ENCODE results near the gene OR14C36. TPM values are rescaled to one million over a fixed set of nuclear protein-coding genes. Genes with fewer than 3 reads are reported as not detected.

OR14C36 gene, protein sequence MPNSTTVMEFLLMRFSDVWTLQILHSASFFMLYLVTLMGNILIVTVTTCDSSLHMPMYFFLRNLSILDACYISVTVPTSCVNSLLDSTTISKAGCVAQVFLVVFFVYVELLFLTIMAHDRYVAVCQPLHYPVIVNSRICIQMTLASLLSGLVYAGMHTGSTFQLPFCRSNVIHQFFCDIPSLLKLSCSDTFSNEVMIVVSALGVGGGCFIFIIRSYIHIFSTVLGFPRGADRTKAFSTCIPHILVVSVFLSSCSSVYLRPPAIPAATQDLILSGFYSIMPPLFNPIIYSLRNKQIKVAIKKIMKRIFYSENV
- not detected in 2 replicates for total RNA-seq

DNA sequence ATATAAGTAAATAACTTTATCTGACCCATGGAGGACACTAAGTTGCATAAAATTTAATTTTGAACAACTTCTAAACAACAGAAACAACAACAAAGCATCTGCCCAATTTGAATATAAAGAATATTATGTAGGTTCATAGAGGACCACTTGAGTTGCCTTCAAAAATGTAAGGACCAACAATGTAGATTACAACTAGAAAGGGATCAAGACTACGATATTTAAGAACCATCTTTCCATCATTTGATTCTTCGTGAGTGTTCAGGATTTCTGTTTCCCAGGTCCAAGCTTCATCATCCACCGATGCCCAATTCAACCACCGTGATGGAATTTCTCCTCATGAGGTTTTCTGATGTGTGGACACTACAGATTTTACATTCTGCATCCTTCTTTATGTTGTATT lies at the start of gene OR14C36:
Gene OR14C36, plus strand, starts transcription at position 301 of the 400 bp plus-strand sequence. Its CDS starts 0 bp downstream, at position 301.

DNA sequence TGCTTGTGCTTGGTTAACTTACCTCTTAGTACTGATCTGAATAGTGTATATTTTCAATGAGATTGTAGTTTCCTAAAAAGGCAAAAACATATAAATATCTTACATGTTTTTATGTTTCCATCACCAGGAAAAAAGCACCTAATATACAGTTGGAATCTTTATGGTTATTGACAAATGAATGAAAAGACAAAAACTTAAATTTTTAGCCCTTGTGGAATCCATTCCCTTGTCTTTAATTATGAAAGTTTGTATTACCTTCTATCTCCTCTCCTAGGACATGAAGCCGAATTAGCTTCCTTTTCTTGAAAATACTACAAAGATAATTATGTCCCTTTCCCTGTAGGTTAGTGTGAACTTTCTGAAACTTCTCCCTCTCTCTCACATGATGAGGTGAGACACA lies 45.3 kb upstream of the OR14C36 start, which contains the start of gene OR2T12:
Gene OR2T12, minus strand, starts transcription at position 101 of the 400 bp plus-strand sequence. CDS start 7,846 bp downstream, outside the sequence.

DNA sequence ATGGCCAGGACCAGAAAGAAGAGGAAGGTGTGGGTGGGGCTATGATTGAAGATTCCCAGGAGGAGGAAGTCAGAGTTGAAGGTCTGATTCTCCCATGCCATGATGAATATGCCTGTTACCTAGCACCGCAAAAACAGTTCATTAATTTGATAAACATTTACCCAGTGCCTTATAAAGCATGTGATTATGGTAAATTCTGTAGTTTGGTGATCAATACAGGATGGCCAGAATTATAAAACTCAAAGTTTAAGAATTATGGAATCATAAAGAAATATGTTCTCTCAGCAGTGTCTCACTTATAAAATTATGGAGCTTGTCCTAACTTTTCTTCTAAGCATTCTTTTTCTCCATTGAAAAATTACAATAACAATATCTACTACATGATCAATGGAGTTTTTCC lies 24.1 kb upstream of the OR14C36 start, which contains the start of gene OR2M7:
Gene OR2M7, minus strand, starts transcription at position 101 of the 400 bp plus-strand sequence. Its CDS starts 0 bp downstream, at position 101.

DNA sequence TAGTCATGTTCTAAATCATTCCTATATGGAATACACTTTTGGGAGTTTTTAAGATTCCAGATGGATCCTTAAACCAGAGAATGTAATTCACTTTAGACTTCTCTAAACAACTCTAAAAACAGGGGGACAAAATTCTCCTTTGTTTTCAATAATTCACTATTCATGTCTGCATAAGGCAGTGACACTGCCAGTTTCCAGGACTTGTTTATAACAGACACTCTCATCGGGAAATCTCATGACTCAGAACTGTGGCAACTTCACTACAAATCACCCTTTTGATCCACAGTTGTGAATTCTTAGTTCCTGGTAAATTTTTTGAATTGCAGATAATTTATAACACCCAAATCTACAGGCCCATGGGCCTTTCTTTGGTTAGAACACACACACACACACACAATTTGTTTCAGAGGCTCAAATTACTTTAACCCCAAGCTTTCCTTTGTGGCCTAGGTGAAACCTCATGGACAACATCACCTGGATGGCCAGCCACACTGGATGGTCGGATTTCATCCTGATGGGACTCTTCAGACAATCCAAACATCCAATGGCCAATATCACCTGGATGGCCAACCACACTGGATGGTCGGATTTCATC lies 12.6 kb downstream of the OR14C36 start, which contains the start of gene OR2T4:
Gene OR2T4, plus strand, starts transcription at position 545 of the 595 bp plus-strand sequence. Its CDS starts 0 bp downstream, at position 545.

DNA sequence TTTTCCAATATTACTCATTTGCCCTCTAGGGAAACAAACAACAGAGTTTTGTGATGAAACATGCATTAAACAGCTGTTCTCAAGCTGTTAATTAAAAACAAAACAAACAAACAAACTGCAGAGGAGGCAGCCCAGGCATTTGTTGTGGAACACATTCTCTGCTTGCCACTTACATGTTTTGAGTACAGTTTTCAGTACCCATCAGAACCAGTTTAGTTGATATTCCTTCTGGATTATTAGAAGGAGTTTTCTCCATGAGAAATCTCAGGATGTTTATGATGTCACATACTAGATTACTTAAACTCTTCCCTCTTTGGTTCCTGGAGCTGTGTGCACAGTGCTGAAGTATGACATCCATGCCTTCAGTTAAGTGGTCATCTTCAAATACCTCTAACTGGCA lies 26.9 kb downstream of the OR14C36 start, which contains the start of gene OR2T6:
Gene OR2T6, plus strand, starts transcription at position 301 of the 400 bp plus-strand sequence. CDS start 11,863 bp downstream, outside the sequence.

Other genes with a start within 250 kb of the OR14C36 start
- not detected in 2 replicates for gene OR2M5, start 203.6 kb upstream of the OR14C36 start, total RNA-seq
- gene OR2M2, start 174.0 kb upstream of the OR14C36 start, total RNA-seq: not detected in 2 replicates
- gene OR2M3, start 151.5 kb upstream of the OR14C36 start, total RNA-seq: not detected in 2 replicates
- not detected in 2 replicates for gene OR2M4, start 117.4 kb upstream of the OR14C36 start, total RNA-seq
- not detected in 2 replicates for gene OR2T33, start 70.8 kb upstream of the OR14C36 start, total RNA-seq
- gene OR2T12, start 45.4 kb upstream of the OR14C36 start, total RNA-seq: not detected in 2 replicates
- gene OR2M7, start 24.2 kb upstream of the OR14C36 start, total RNA-seq: not detected in 2 replicates
- gene OR2T4, start 12.9 kb downstream of the OR14C36 start, total RNA-seq: not detected in 2 replicates
- gene OR2T6, start 27.0 kb downstream of the OR14C36 start, total RNA-seq: not detected in 2 replicates
- not detected in 2 replicates for gene OR2T1, start 54.3 kb downstream of the OR14C36 start, total RNA-seq
- gene OR2T2, start 96.9 kb downstream of the OR14C36 start, total RNA-seq: not detected in 2 replicates
- not detected in 2 replicates for gene OR2T3, start 124.6 kb downstream of the OR14C36 start, total RNA-seq
- not detected in 2 replicates for gene OR2T5, start 139.8 kb downstream of the OR14C36 start, total RNA-seq
- gene OR2G6, start 159.3 kb downstream of the OR14C36 start, total RNA-seq: not detected in 2 replicates
- gene OR2T29, start 214.0 kb downstream of the OR14C36 start, total RNA-seq: not detected in 2 replicates
- gene OR2T34, start 226.0 kb downstream of the OR14C36 start, total RNA-seq: not detected in 2 replicates
- not detected in 2 replicates for gene OR2T10, start 248.9 kb downstream of the OR14C36 start, total RNA-seq